GM10248 (cell line): ENCODE measurements around the gene POLR2E.

Experiments used
- CTCF ChIA-PET: fragments of 300-600 bp; sonication (Branson Sonifier 250); formaldehyde crosslinking; extraction: SDS; loops from one replicate; lab custom pipeline; 2021; ENCODE audit warnings: antibody characterized with exemption; lab: Yijun Ruan, JAX
- POLR2A ChIA-PET: fragments of 350-650 bp; sonication (Branson Sonifier 250); formaldehyde crosslinking; extraction: SDS; loops from one replicate; lab custom pipeline; 2020; ENCODE audit warnings: antibody characterized with exemption; lab: Yijun Ruan, JAX
- DNase-seq: peaks from one replicate; pipeline ENCODE4 v3.0.0; 2012; ENCODE audit errors: extremely low spot score
- TF ChIP-seq, protein P1 (sequence below): IDR thresholded peaks from 2 replicates; pipeline ENCODE4 v1.5.1; 2012; ENCODE audit warnings: mild to moderate bottlenecking, low read depth; ENCODE audit errors: extremely low read depth, missing control alignments, control extremely low read depth

POLR2E gene

DNA sequence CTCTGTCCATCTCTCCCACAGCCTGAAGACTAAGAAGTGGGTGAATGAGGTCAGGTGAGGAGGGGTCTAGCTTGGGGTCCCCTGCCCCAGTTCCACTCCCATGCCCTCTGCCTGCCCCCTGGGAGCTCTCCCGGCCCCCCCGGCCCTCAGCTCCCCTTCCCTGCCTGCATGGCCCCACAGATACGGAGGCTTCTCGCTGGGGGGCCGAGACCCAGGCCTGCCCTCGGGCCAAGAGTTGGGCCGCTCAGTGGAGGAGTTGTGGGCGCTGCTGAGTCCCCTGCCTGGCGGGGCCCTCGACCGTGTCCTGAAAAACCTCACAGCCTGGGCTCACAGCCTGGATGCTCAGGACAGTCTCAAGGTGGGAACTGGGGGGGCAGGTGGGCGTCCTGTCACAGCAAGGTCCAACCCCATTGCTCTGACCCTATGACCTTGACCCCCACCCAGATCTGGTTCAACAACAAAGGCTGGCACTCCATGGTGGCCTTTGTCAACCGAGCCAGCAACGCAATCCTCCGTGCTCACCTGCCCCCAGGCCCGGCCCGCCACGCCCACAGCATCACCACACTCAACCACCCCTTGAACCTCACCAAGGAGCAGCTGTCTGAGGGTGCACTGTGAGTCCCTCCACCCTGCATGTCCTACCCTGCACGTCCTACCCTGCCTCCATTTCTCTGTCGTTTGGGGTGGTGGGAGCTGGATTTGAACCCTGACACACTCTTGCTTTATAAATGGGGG lies 39.1 kb downstream of the POLR2E start:
- ChIA-PET CTCF (interaction anchor here (1.3 to 2.6 kb wide), 4 partner anchors 10 to 57 kb away, joined by 3 to 15 read pairs (median 4); partner anchors contain the start of genes ARHGAP45 and RNU6-2), POLR2A (interaction anchor here (0.7 to 1.0 kb wide), 2 partner anchors 158 to 213 kb away, joined by 3 to 5 read pairs; no protein-coding TSS in a partner anchor)
- DNase-seq: no peak
- TF ChIP-seq, protein P1, sequence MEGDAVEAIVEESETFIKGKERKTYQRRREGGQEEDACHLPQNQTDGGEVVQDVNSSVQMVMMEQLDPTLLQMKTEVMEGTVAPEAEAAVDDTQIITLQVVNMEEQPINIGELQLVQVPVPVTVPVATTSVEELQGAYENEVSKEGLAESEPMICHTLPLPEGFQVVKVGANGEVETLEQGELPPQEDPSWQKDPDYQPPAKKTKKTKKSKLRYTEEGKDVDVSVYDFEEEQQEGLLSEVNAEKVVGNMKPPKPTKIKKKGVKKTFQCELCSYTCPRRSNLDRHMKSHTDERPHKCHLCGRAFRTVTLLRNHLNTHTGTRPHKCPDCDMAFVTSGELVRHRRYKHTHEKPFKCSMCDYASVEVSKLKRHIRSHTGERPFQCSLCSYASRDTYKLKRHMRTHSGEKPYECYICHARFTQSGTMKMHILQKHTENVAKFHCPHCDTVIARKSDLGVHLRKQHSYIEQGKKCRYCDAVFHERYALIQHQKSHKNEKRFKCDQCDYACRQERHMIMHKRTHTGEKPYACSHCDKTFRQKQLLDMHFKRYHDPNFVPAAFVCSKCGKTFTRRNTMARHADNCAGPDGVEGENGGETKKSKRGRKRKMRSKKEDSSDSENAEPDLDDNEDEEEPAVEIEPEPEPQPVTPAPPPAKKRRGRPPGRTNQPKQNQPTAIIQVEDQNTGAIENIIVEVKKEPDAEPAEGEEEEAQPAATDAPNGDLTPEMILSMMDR: no peak

DNA sequence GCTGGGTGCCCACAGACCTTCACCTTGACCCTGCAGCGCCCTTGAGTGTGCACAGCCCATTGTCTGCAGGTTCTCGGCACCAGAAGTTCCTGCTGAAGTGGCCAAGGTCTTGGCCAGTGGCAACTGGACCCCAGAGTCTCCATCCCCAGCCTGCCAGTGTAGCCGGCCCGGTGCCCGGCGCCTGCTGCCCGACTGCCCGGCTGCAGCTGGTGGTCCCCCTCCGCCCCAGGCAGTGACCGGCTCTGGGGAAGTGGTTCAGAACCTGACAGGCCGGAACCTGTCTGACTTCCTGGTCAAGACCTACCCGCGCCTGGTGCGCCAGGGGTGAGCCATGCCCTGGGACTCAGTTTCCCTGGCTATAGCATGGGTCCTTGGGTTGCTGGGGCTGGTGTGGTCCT lies 40.1 kb downstream of the POLR2E start:
- TF ChIP-seq, protein P1: no peak
- CTCF ChIA-PET: interaction anchor here (2.6 kb wide), 1 partner anchor 11 kb away, joined by 15 read pairs; the partner anchor contains the start of gene ARHGAP45
- POLR2A ChIA-PET: interaction anchor here (0.7 to 1.0 kb wide), 2 partner anchors 159 to 214 kb away, joined by 3 to 5 read pairs; no protein-coding TSS in a partner anchor
- DNase-seq: no peak

DNA sequence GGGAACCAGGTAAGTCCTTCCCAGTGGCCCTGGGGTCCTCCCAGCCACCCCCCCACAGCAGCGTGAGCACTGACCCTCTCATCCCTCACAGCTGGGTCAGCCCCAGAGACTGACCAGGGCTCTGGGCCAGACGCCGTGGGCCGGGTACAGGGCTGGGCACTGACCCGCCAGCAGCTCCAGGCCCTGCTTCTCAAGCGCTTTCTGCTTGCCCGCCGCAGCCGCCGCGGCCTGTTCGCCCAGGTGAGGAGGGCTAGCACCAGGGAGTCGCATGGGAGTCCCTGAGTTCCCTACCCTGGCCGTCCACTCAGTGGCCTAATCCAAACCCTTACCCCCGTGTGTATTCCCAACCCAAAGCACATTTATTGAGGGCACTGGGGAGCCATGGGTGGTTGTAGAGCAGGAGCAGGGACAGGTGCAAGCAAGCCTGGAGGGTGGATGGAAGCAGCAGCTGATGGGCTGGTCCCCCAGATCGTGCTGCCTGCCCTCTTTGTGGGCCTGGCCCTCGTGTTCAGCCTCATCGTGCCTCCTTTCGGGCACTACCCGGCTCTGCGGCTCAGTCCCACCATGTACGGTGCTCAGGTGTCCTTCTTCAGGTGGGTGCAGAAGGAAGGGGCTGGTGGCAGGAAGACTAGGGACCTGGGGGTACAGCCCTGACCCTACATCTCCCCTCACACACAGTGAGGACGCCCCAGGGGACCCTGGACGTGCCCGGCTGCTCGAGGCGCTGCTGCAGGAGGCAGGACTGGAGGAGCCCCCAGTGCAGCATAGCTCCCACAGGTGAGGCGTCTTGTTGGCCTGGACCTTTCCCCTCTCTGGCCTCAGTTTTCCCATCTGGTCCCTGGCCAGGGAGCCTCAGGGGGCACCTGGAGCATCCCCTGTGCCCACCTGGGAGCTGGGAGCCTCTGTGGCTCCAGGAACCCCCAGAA lies 40.8 kb downstream of the POLR2E start:
- no peak for DNase-seq
- ChIA-PET POLR2A (interaction anchor here (1.0 kb wide), 1 partner anchor 214 kb away, joined by 3 read pairs; no protein-coding TSS in a partner anchor), CTCF (interaction anchor here (2.6 kb wide), 1 partner anchor 12 kb away, joined by 15 read pairs; the partner anchor contains the start of gene ARHGAP45)
- TF ChIP-seq, protein P1: no peak

DNA sequence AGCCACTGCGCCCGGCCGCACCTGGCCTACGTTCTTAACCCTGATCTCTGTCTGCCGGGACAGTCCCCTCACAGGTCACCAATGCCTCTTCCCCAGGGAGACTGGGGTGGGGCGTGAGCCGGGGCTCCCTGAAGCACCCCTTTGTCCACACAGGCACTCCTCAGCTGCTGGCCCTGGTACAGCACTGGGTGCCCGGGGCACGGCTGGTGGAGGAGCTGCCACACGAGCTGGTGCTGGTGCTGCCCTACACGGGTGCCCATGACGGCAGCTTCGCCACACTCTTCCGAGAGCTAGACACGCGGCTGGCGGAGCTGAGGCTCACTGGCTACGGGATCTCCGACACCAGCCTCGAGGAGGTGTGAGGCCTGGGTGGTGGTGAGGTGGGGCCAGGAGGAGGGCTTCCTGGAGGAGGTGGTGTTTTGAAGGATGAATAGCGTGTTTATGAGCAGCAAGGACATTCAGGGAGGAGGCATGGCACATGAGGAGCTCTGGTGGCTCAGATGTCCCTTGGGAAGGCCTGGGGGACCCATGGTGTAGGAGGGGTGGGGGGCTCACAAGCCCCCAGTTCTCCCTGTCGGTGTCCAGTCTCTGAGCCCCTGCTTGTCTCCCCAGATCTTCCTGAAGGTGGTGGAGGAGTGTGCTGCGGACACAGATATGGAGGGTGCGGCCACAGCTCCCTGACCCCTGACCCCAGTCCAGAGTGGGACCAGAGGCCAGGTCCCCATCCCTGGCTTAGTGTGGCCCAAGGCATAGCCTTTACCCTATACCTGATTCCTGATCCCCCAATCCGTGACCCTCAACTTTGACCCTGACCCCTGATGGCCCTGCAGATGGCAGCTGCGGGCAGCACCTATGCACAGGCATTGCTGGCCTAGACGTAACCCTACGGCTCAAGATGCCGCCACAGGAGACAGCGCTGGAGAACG lies 41.7 kb downstream of the POLR2E start:
- TF ChIP-seq, protein P1: no peak
- no peak for DNase-seq
- ChIA-PET POLR2A (no interaction called here), CTCF (no interaction called here)

DNA sequence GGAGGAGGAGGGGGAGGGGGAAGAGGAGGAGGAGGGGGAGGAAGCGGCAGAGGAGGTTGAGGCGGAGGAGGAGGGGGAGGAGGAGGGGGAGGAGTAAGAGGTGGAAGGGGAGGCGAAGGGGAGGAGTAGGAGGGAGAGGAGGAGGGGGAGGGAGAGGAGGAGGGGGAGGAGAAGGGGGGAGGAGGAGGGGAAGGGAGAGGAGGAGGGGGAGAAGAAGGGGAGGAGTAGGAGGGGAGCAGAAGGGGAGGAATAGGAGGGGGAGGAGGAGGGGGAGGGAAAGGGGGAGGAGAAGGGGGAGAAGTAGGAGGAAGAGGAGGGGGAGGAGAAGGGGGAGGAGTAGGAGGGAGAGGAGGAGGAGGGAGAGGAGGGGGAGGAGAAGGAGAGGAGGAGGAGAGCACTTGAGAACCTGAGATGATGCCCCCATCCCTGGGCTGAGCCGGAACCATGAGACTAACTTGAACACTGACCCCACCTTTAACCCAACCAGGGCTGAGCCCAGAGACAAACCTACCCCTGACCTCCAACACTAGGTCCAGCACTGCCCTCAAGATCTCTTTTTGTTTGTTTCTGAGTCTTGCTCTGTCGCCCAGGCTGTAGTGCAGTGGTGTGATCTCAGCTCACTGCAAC lies 42.7 kb downstream of the POLR2E start:
- DNase-seq: no peak
- CTCF ChIA-PET: interaction anchor here (1.4 kb wide), 1 partner anchor 12 kb away, joined by 4 read pairs; no protein-coding TSS in a partner anchor
- TF ChIP-seq, protein P1: no peak
- POLR2A ChIA-PET: no interaction called here
